Sciatic nerve (tissue), 2 donors: Measurements from ENCODE around the gene ACTR5. TPM values are rescaled to one million over a fixed set of nuclear protein-coding genes. Genes with fewer than 3 reads are reported as not detected.
A peak's percentile ranks its signal among the peaks of the same experiment; 100 is the strongest.

Experiments
- ATAC-seq: fragments of 200-7000 bp; cut with Tn5 transposase; one replicate; pipeline ENCODE4 v1.9.1; 2020; ENCODE audit warnings: mild to moderate bottlenecking, moderate library complexity
- DNase-seq: peaks from one replicate; pipeline ENCODE4 v3.0.0-alpha.2; 2020; ENCODE audit warnings: low spot score
- intact Hi-C: fragments of 100-400 bp; cut with DNase I; formaldehyde crosslinking; loops from one replicate; pipeline ENCODE4 v1.14.2; 2022
- total RNA-seq: library from RNA; stranded (reverse); fragmentation: NEBNext Ultra II Directional; extraction: Animal tissue kit (Norgen Biotek cat#: 25700); gene quantifications from one replicate; pipeline ENCODE4 v1.2.1, GENCODE V29; 2021
- donor health status: DM: no; HTN: no; CAD: no.
- donor health status: DM: no; HTN: no; CAD: no.

ACTR5 gene
- total RNA-seq, 1 donor from 2014 or later: 8.5 TPM

- ATAC-seq (no peak), DNase-seq (no peak)
- intact Hi-C loops: no loop called here
These were observed 10.8 kb downstream of the ACTR5 start for GRCh38 chr20:38759106-38759505.

DNA sequence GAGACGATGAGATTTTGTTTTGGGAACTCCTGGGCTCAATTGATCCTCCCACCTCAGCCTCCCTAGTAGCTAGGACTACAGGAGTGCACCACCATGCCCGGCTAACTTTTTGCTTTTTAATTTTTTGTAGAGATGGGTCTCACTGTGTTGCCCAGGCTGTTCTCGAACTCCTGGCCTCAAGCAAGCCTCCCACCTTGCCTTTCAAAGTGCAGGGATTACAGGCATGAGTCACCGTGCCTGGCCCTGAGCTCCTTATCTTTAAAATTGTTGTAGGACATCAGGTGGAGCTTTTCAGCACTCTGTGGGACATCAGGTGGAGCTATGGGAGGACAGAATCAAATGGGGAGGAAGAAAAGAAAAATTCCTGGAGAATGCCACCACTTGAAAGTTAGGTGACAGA is 12.7 kb downstream of the ACTR5 start:
- intact Hi-C loops: no loop called here
- ATAC-seq (no peak), DNase-seq (no peak)

GRCh38 chr20:38762174-38762573 is 13.9 kb downstream of the ACTR5 start:
- intact Hi-C loops: no loop called here
- no peak for ATAC-seq

DNA sequence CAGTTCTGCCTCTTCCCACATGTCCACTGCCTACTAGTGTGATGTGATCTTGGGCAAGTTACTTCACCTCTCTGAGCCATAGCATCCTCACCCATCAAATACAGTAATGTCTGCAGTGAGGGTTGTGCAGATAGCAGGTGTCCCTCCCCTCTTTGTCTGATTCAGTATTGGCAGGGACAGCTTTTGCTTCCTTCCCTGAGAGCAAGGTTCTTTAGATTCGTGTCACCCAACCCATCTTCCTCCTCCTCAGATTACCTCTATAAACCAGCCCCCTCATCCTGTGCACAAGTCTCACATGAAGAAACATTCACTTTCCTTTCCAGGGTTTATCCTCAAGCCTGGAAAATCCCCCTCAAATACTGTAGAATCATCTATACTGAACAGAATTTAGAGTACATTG is 15.4 kb downstream of the ACTR5 start:
- DNase-seq (no peak), ATAC-seq (no peak)
- intact Hi-C loops: no loop called here

More at GRCh38 chr20:38762174-38762573, 13.9 kb downstream of the ACTR5 start:
- no peak for DNase-seq

GRCh38 chr20:38764567-38765318 is 16.5 kb downstream of the ACTR5 start:
- DNase-seq (no peak), ATAC-seq (no peak)
- intact Hi-C loops: no loop called here

DNA sequence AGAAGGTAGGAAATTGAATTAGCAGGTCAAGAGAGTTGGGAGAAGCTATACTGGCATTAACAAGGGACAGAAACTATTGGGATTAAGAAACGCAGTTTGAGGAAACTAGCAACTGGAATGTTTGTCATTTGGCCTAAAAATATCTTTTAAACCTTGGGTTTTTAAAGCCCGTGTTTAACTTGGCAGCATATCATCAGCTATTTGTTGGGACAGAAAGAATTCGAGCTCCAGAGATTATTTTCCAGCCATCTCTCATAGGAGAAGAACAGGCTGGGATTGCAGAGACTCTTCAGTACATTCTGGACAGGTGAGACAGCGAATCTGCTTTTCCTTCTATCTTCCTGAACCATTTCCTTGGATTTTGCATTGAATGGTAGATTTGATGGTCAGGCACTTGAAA is 17.8 kb downstream of the ACTR5 start:
- ATAC-seq (no peak), DNase-seq (no peak)
- intact Hi-C loops: no loop called here

DNA sequence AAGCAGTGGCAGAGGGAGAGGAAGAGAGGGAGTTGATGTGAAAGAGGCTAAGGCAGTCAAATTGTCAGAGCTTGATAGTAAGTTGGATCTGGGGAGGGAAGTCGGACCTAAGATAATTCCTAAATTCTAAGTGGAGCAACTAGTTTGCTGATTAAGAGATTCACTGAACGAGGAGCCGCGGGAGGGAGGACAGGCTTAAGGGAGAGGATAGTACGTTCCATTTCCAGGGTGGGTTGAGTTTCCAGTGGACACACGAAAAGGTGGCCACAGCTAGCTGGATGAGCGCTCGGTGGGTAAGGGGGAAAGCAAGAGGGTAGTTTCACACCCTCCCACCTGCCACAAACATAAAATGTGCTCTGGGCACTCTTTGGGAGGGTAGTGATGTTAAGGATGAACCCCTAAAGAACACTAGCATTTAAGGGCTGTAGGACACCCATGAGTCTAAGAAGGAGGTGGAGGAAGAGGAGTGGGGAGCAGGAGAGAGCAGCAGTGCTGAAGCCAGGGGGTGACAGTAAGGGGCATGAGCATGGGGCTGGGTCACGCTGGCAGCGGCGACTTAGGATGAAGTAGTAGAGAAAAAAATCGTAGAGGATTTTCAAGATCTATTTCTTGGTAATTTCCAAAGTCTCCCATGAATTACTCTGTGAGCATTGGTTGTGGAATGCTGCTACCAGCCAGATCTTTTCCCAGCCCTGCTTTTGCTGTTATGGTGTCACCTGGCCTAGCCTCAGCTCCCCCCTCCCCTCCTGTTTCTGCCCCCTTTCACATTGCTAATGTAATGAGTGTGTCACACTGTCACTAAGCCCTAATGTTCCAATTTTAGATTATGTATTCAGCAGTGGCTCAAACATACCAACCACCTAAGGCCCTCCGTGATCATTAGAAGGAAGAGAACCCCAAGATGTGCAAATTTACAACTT is 21.4 kb downstream of the ACTR5 start:
- DNase-seq (no peak), ATAC-seq (no peak)
- intact Hi-C loops: no loop called here

DNA sequence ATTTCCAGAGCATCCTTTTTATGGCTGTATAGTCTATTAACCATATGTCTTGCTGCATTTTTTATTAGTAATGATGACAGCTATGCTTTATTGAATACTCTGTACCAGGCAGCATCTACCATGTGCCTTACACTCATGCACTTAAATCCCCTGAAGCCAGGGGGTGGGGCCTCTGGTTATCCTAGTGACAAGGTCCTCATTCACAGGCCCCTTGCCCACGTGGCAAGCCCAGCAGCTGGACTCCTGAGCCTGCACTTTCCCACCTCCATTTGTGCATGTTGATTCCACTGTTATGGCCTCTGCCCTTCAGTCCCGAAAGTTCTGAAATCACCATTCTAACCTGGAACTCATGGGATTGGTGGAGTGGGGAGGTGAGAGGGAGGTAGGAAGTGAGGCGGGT is 22.3 kb downstream of the ACTR5 start:
- DNase-seq: no peak
- no peak for ATAC-seq
- intact Hi-C loops: no loop called here

GRCh38 chr20:38770970-38771369 is 22.7 kb downstream of the ACTR5 start:
- intact Hi-C loops: no loop called here
- no peak for DNase-seq

GRCh38 chr20:38771621-38772020 is 23.4 kb downstream of the ACTR5 start:
- intact Hi-C loops: no loop called here
- DNase-seq: no peak
- ATAC-seq: no peak

More at GRCh38 chr20:38770970-38771369, 22.7 kb downstream of the ACTR5 start:
- ATAC-seq: no peak

- intact Hi-C loops: no loop called here
- DNase-seq (no peak), ATAC-seq (no peak)
These were observed 25.9 kb downstream of the ACTR5 start for GRCh38 chr20:38774167-38774566.

- no peak for ATAC-seq
- DNase-seq: no peak
- intact Hi-C loops: no loop called here
These were observed 28.1 kb downstream of the ACTR5 start for GRCh38 chr20:38776363-38776762.

- ATAC-seq (no peak), DNase-seq (no peak)
- intact Hi-C loops: no loop called here
These were observed 31.2 kb downstream of the ACTR5 start for GRCh38 chr20:38779247-38780097.

DNA sequence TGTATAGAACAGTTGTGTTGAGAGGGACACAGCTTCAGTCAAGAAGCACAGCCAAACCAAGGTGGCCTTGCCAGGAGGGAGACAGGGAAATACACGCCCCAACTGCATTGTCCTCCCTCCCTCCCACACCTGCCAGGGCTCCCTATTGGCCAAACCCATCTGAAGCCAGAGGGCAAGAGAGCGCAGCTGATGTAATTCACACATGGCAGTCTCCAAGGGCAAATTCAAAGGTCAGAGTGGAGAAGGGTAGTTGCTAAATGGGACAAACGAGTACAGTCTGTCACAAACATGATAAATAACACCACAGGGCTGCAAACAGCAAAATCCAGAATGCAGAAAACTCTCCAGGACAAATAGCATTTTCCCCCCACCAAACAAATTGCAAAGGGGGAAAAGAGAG is 34.0 kb downstream of the ACTR5 start:
- intact Hi-C loops: no loop called here
- ATAC-seq: no peak
- DNase-seq: no peak

DNA sequence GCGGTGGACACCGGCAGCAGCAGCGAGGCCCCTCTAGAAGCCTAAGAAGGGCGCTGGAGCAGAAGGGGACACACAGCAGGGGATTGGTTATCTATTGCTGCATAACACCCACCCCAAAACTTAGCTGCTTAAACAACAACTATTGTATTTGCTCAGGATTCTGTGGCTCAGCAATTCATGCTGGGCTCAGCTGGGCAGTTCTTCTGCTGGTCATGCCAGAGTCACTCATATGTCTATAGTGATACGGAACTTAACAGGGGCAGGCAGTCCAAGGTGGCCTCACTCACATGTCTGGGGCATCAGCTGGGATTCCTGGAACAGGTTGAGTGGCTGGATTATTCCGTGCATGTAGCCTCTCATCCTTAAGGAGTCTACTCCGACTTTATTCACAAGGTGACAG is 39.6 kb downstream of the ACTR5 start:
- DNase-seq (no peak), ATAC-seq (no peak)
- intact Hi-C loops: no loop called here

DNA sequence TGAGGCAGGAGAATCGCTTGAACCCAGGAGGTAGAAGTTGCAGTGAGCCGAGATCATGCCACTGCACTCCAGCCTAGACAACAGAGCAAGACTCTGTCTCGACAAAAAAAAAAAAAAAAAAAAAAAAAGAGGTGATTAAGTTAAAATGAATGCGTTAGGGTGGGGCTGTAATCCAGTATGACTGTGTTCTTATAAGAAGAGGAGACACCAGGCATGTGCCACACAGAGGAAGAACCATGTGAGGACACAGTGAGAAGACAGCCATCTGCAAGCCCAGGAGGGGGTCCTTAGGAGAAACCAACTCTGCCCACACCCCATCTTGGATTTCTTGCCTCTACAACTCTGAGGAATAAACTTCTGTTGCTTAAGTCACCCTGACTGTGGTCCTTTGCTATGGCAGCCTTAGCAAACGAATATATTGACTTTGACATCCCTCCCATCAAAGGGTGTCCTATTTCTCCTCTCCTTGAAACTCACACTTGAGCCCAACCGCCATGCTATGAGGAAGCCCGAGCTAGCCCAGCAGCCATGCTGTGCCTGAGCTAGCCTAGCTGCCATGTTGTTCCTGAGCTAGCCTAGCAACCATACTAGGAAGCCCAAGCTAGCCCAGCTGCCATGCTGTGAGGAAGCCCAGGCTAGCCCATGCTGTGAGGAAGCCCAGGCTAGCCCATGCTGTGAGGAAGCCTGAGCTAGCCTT is 41.4 kb downstream of the ACTR5 start:
- intact Hi-C loops: no loop called here
- DNase-seq (no peak), ATAC-seq (no peak)

GRCh38 chr20:38790200-38791053 is 42.2 kb downstream of the ACTR5 start:
- ATAC-seq (no peak), DNase-seq (peak; percentile 10)
- intact Hi-C loops: no loop called here

GRCh38 chr20:38791291-38791690 is 43.0 kb downstream of the ACTR5 start:
- no peak for ATAC-seq
- intact Hi-C loops: no loop called here
- DNase-seq: peak; percentile 2
